Measurements from ENCODE around the gene MVB12B. TPM values are rescaled to one million over a fixed set of nuclear protein-coding genes. Genes with fewer than 3 reads are reported as not detected.
A peak's percentile ranks its signal among the peaks of the same experiment; 100 is the strongest.

Gene MVB12B
- total RNA-seq, 4 donors from 2014 or later, result 6.1 to 18.0 (median 13.2) TPM

GRCh38 chr9:126515001-126515872, 188.6 kb downstream of the MVB12B start:
- TF ChIP-seq POLR2A (IDR thresholded peaks at IDR 0.05), result no peak
- TF ChIP-seq CTCF (IDR thresholded peaks at IDR 0.05 in 4 of 5, conservative IDR thresholded peaks at IDR 0.05 in 1 of 5), result no peak
- in situ Hi-C loops (cut with MboI; ENCODE audit: low sequenced_read_pairs in 4 of 4), result no loop called here
- H3K27me3 ChIP-seq, result peaks cover 72 to 81% (median 75%) of the 10 kb centered on the region in 3 donors
- no peaks in the 10 kb centered on the region for H3K36me3 ChIP-seq
- peaks cover 3 to 5% of the 10 kb centered on the region in 2 donors for H3K4me1 ChIP-seq
- no peak overlapping the region for H3K27ac ChIP-seq
- ATAC-seq (no peak), DNase-seq (no peak)
- no peaks in the 10 kb centered on the region for H3K9me3 ChIP-seq
- intact Hi-C loops (cut with DNase I; ENCODE audit: low total_unique reads), result no loop called here
- H3K4me3 ChIP-seq, result no peak overlapping the region

GRCh38 chr9:126515873-126516505, 189.4 kb downstream of the MVB12B start:
- Histone ChIP-seq H3K4me3 (no peak overlapping the region), H3K36me3 (no peaks in the 10 kb centered on the region), H3K4me1 (peaks cover 5 to 6% of the 10 kb centered on the region in 2 donors), H3K27ac (no peak overlapping the region), H3K27me3 (peaks cover 74 to 75% (median 75%) of the 10 kb centered on the region in 3 donors), H3K9me3 (no peaks in the 10 kb centered on the region)
- no peak for TF ChIP-seq CTCF (IDR thresholded peaks at IDR 0.05 in 4 of 5, conservative IDR thresholded peaks at IDR 0.05 in 1 of 5)
- in situ Hi-C loops (cut with MboI; ENCODE audit: low sequenced_read_pairs in 4 of 4), result no loop called here
- ATAC-seq (no peak), DNase-seq (no peak)
- intact Hi-C loops (cut with DNase I; ENCODE audit: low total_unique reads), result no loop called here

GRCh38 chr9:126516561-126516935, 189.9 kb downstream of the MVB12B start:
- Histone ChIP-seq H3K36me3 (no peaks in the 10 kb centered on the region), H3K4me3 (no peak overlapping the region), H3K4me1 (peaks cover 5 to 11% of the 10 kb centered on the region in 2 donors), H3K27ac (no peak overlapping the region), H3K27me3 (peaks cover 74 to 75% (median 75%) of the 10 kb centered on the region in 3 donors), H3K9me3 (no peaks in the 10 kb centered on the region)
- intact Hi-C loops (cut with DNase I; ENCODE audit: low total_unique reads) (no loop called here), in situ Hi-C loops (cut with MboI; ENCODE audit: low sequenced_read_pairs in 4 of 4) (no loop called here)
- DNase-seq (no peak), ATAC-seq (no peak)
- no peak for TF ChIP-seq POLR2A (IDR thresholded peaks at IDR 0.05)
- TF ChIP-seq CTCF (IDR thresholded peaks at IDR 0.05 in 4 of 5, conservative IDR thresholded peaks at IDR 0.05 in 1 of 5), result no peak

- Histone ChIP-seq H3K27me3 (peaks cover 70 to 75% (median 70%) of the 10 kb centered on the region in 3 donors), H3K27ac (no peak overlapping the region), H3K4me1 (peaks cover 5 to 11% of the 10 kb centered on the region in 2 donors), H3K4me3 (peak overlapping the region; percentile 0 to 49 (median 26)), H3K9me3 (no peaks in the 10 kb centered on the region), H3K36me3 (no peaks in the 10 kb centered on the region)
- intact Hi-C loops (cut with DNase I; ENCODE audit: low total_unique reads) (no loop called here), in situ Hi-C loops (cut with MboI; ENCODE audit: low sequenced_read_pairs in 4 of 4) (no loop called here)
- DNase-seq (no peak), ATAC-seq (peak in 1 of 2 donors; percentile 46)
- TF ChIP-seq CTCF (IDR thresholded peaks at IDR 0.05 in 4 of 5, conservative IDR thresholded peaks at IDR 0.05 in 1 of 5), result no peak
- no peak for TF ChIP-seq POLR2A (IDR thresholded peaks at IDR 0.05)
These were observed 190.6 kb downstream of the MVB12B start for GRCh38 chr9:126516936-126517832.
